K562 (cell line): ENCODE measurements around the gene TDRD12. TPM values are rescaled to one million over a fixed set of nuclear protein-coding genes. Genes with fewer than 3 reads are reported as not detected.

Source experiments
- FOXJ3 ChIP-seq: sonication (generic); formaldehyde crosslinking; IDR thresholded peaks from 2 replicates; pipeline ENCODE4 v1.4.0; 2020; ENCODE audit warnings: mild to moderate bottlenecking, missing genetic modification reagents
- HDAC8 ChIP-seq: fragments of 450-650 bp; IDR thresholded peaks from 2 replicates; pipeline ENCODE4 v1.6.1; 2016; ENCODE audit warnings: mild to moderate bottlenecking, missing genetic modification characterization, moderate library complexity, missing compliant biosample characterization
- MAZ ChIP-seq, 2 experiments: fragments of 450-650 bp in 1 of 2; sonication (generic) in 1 of 2; formaldehyde crosslinking; IDR thresholded peaks in 1 of 2; conservative IDR thresholded peaks in 1 of 2; 2 replicates each; pipeline versions ENCODE4 v1.4.0 to v1.5.0; 2020; ENCODE audit warnings: mild to moderate bottlenecking in 1 of 2, missing genetic modification reagents in 1 of 2
- MIER1 ChIP-seq: fragments of 450-650 bp; IDR thresholded peaks from 2 replicates; pipeline ENCODE4 v1.6.1; 2016; ENCODE audit warnings: antibody characterized with exemption, mild to moderate bottlenecking, low read depth
- NELFE ChIP-seq: IDR thresholded peaks from 2 replicates; pipeline ENCODE4 v1.6.1; 2011; ENCODE audit warnings: mild to moderate bottlenecking; ENCODE audit not compliant: insufficient read depth, insufficient read length
- PML ChIP-seq: IDR thresholded peaks from 2 replicates; pipeline ENCODE4 v1.6.1; 2012; ENCODE audit warnings: low read length, inconsistent platforms
- PRPF4 ChIP-seq: fragments of 200-400 bp; formaldehyde crosslinking; IDR thresholded peaks from one replicate; pipeline ENCODE4 v1.6.1; 2017; ENCODE audit warnings: low read length, low read depth, mild to moderate bottlenecking; ENCODE audit not compliant: insufficient read depth, poor library complexity, severe bottlenecking
- TAF1 ChIP-seq: IDR thresholded peaks from 2 replicates; pipeline ENCODE4 v1.6.1; 2011; ENCODE audit warnings: mild to moderate bottlenecking, low read length, moderate library complexity; ENCODE audit not compliant: insufficient read depth, control insufficient read depth, severe bottlenecking; ENCODE audit errors: extremely low read depth
- ZNF277 ChIP-seq: fragments of 250-450 bp; sonication (Bioruptor Pico); IDR thresholded peaks from 2 replicates; pipeline ENCODE4 v1.8.0; 2022; ENCODE audit warnings: inconsistent platforms, mild to moderate bottlenecking, moderate library complexity, borderline replicate concordance
- polyA plus RNA-seq, 8 experiments: library from polyadenylated mRNA; depleted of rRNA in 4 of 8; stranded (reverse) in 5 of 8; unstranded in 3 of 8; fragments of >200 nt; fragmentation: Nextera tagmentation in 2 of 8; fragmentation: Illumina TruSeq in 1 of 8; extraction: Ambion mirVana in 2 of 8; extraction: Trizol in 1 of 8; gene quantifications; 2 replicates each; pipeline versions ENCODE4 v1.2.1 to v1.2.3, GENCODE V29; 2011 to 2014; ENCODE audit warnings: inconsistent platforms in 1 of 8, missing spikeins in 1 of 8
- total RNA-seq, 7 experiments: library from RNA; depleted of rRNA in 6 of 7; stranded (reverse); fragments of >200 nt in 6 of 7; fragmentation: Illumina TruSeq in 2 of 7; extraction: Trizol in 2 of 7; gene quantifications; 2 replicates each; pipeline versions ENCODE4 v1.2.1 to v1.2.3, GENCODE V29; 2011 to 2021; ENCODE audit warnings: low replicate concordance in 1 of 7

TDRD12 gene
- total and polyA plus RNA-seq, 9 of the 15 experiments (the other 6 are each of a cell fraction or from before 2014, with no cell fraction given): 0.03 TPM; not detected in 8

- TF ChIP-seq ZNF277 (CRISPR knock-in tag) (no peak), TAF1 (no peak), NELFE (no peak), MAZ (CRISPR knock-in tag; conservative IDR thresholded peaks at IDR 0.05 in 1 of 2, IDR thresholded peaks at IDR 0.05 in 1 of 2) (no peak), FOXJ3 (CRISPR knock-in tag) (no peak), HDAC8 (no peak), MIER1 (no peak), PML (no peak), PRPF4 (no peak)
- TF ChIP-seq, all 486 proteins: peak for 0
Observed at GRCh38 chr19:32822916-32823746, 103.6 kb downstream of the TDRD12 start (continued).
